NCI-H2171 treated with DMSO at 0.1 percent for 48 hours (cell line): ENCODE measurements around the gene ITGA5.
A peak's percentile ranks its signal among the peaks of the same experiment; 100 is the strongest.

Experiments used
- DNase-seq: peaks from one replicate; lab custom pipeline; 2025; lab: John Stamatoyannopoulos, UW

Gene ITGA5

DNA sequence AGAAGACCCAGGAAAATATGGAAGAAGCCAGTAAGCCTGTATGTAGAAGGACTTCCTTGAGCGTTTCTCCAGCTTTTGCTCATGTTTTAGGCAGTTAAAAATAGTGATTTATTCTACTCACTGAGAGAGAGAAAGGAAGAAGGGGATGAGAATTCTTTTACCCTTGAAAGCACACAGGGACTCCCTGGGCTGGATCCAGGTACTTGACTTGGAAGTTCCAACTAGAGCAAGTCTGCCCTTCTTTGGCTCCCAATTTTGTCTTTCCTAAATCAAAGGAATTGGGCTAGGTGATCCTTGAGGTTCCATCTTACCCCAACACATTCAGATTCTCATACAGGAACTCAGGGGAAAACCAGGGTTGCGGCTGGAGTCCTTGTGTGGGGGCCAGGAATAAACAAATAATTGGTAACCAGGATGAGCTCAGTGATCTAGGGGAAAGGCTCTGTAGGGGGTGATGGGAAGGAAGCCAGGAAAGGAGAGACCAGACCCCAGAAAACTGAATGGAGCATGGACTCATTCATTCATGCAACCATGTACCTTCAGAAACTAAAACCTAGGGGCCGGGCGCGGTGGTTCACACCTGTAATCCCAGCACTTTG lies 11.5 kb upstream of the ITGA5 start:
- DNase-seq, result no peak

DNA sequence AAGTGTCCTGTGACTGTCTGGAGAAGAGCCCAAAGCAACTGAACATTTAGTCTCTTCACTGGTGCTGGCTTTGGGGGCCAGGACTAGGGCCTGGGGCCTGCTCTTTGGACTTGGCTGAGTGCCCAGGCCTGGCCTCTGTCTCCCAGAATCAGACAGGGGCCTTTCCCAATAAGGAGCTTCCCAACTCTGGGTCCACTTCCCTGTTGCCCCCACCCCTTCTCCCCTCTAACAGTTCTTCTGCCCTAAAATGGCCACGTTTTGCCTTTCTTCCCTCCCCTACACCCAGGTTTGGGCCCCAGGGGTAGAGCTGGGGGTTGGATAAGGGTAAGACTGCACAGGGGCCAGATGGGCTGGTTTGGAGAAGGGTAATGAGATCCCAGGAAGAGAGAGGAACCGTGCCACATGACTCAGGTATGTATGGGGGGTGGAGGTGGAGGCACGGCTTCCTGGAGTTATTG lies 10.0 kb upstream of the ITGA5 start:
- DNase-seq, result peak; percentile 82

DNA sequence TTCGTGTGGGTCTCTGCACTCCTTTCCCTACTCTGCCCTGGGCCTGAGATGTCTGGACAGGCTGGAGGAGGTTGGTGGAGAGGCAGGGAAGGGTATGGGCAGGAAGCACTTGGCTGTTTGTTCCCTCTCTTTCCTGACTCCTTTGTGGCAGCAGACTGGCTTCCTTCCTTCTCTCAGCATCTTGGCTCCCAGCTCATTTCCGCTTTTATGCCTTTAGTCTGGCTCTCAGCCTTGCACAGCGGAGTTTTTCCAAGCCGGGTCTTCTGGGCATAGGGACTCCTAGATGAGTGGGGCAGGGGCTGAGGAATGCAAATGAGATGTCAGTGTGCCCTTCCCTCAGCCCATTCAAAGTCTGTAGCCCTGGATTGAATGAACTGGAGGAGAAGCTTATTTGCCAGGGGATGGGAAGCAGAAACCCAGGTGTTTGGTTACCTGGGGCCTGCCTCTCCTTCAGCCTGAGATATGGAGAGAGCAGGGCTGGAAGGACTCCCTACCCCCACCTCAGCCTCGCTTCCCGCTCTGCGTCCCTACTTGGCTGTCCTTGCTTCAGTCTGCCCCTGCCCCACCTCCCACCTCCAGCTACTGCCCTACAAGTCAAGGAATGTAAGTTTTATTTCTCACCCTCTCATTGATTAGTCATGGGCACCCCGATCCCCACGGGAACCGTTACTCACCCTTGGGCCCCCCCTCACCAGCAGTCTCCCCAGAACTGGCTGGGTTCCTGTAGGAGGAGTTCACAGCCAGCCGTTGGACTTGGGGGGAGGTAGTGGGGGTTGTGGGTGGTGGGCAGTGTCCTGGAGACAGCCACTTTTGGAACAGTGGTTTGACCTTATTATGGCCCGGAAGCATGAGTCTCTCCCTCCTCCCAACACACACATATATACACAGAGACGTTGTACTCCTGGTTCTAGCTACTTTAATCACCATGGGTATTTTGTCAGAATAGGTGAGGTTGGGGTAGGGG lies 9.3 kb upstream of the ITGA5 start:
- no peak for DNase-seq

DNA sequence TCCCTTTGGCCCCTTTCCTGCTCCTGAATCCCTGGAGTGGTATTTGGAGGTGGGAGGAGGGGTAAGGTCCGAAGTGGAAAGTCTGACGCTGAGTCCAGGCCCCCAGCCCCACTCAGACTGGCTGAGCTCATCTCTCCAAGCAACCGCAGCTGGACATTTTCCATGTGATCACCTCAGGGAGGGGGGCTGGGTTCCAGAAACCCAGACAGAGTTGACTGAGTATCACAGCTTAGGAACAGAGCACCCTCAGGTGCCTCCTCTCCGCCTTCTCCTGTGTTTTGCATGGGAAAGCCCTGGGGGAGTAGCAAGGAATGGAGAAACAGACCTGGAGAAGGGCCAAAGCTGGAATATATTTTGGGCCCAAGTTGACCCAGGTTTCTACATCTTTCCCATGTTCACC lies 8.0 kb upstream of the ITGA5 start:
- no peak for DNase-seq

DNA sequence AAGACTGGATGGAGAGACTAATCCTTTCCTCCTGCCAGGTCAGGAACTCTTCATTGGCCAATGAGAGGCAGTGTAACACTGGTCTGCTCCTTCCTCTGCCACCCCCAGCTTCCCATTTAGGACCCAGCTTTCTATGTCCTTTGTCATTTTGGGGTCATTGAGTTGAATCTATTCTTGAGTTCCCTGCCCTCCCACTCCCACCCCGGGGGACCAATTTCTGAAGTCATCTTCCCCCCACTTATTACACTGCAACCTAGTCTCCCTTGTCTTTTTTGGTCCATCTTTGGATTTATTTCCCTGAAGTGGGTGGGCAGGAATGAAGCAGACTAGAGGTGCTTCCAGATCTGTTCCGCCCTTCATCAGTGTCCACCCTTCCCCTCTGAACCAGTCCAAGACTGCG lies 7.6 kb upstream of the ITGA5 start:
- DNase-seq, result no peak

DNA sequence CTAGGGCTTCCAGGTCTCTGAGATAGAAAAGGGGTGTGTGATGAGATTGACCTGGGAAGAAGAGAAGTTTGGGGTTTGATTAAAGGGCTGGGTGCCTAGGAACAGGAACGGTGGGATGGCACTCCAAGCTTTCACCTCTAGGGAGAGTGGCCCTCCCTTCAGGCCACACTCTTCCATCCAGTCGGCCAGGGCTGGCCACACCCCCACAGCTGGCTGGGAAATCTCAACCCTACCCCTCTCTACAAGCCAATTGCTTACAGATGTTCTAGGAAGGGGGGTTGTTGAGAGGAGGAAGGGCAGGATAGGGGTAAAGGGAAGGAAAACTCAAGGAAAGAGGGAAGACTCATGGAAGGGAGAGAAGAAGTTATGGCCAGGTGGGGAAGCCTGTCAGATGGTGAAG lies 6.6 kb upstream of the ITGA5 start:
- no peak for DNase-seq

DNA sequence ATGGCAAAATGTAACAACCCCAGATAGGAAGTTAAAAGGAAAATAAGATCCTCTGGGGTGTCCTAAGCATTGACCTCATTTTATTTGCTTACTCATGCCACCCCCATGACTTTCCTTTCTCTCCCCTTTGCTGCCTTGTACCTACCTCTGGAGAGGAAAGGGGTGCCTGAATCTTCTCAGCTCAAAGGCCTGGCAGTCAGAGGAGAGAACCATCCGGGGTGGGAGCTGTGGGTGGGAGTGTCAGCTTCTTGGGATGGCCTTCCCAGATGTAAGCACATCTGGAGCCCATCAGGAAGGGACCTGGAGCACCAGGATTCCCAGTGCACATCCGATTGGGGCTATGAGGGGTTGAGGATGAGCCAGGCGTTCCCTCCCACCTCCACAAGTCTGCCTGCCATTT lies 5.2 kb upstream of the ITGA5 start:
- DNase-seq, result no peak

DNA sequence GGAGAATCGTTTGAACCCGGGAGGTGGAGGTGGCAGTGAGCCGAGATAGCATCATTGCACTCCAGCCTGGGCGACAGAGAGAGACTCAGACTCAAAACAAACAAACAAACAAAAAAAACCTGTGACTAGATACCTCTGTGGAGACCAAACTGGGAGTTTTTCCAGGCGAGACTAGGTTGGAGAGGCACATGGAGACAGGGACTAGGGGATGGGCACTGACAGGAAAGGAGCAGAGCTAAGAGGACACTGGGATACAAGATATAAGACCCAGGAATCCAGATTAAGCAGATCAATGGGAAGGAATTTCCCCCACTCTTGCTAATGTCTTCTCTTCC lies 4.7 kb upstream of the ITGA5 start:
- DNase-seq, result no peak

DNA sequence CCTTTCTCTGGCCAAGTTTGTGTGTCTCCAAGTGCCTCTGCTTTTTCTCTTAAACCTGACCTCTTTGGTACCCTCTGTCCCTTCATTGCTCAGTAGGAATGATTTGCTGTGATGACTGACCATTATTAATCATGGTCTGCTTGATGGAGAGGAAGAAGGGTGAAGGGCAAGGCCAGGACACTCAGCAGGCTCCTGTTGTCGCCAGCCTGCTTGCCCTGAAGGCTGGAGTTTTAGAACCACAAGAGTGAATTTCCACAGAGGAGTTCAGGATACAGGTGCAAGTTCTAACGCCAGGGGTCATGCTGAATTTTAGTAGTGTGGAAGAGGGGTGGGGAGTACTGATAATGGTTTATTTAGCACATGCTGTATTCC lies 2.8 kb upstream of the ITGA5 start:
- no peak for DNase-seq

DNA sequence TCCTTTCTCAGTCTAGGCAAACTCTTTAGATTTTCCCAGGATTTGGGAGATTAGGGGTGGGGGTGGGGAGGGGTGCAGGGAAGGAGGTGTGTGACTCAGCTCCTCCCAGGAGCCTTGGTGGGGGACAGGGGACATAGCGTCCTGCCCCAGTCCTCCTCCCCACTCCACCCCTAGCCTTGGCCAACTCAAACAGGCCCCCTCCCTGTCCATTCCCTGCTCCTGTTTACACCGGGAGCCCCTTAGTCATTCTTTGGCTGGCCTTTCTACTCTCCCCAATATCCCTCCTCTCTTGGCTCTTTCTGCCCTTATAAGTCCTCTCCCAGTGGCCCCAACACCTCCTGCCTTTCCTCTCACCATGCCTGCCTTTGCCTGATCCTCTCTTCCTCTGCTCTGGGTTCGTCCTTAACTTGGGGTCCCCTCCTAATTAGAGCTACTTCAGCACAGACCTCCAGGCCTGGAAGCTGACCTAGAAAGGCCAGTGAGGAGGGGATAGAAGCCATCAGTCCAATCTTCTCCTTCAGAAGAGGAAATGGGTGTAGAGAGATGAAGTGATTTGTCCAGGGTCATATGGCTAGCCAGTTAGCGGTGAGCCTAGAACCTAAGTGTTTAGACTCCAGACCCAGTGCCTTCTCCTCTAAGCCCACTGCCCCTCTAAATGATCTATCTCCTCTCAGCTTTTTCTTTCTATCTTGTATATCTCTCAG lies 2.3 kb upstream of the ITGA5 start:
- DNase-seq, result no peak

DNA sequence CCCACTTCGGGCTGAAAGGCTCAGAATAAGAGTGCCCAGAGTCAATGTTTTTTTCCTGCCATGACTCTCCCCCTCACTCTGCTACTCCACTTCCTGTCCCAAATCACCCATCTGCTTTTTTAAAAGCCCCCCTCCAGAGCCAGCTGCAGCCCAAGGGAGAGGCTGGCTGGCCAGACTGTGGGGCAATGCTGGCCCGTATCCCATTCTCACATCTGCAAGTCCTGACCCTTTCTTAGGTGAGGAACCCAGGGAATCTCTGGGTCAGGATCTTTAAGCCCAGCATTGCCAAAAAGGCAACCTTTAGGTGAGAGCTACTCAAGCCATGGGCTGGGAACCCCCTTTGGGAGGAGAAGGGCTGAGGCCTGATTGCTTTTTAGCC lies 1.7 kb upstream of the ITGA5 start:
- no peak for DNase-seq

DNA sequence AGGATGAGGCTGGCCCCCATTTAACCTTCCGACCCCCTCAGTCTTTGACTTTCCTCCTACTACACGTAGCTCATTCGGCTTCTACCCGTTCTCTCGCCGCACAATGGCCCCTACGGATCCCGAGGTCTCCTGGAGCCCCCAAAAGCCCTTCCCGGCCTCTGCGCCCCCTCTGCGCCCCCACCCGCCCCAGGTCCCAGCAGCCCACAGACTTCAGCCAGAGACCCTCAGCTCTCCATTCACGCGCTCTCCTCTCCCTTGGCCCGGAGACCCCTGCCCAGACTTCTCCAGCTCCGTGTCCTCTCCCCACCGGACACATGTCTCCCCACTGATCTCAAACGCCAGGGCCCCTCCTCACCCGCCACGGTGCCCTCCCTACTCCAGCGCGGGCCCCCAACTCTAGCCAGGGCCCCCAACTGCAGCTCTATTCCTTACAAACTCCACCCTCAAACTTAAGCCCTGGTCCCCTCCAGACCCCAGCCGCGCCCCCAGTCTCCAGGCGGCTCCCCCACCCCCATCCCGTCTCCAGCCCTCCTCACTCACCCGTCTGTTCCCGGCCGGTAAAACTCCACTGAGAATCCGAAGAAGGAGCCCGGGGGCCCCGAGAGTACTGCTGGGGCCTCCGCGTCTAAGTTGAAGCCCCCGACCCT lies 502 bp downstream of the ITGA5 start:
- DNase-seq, result no peak

DNA sequence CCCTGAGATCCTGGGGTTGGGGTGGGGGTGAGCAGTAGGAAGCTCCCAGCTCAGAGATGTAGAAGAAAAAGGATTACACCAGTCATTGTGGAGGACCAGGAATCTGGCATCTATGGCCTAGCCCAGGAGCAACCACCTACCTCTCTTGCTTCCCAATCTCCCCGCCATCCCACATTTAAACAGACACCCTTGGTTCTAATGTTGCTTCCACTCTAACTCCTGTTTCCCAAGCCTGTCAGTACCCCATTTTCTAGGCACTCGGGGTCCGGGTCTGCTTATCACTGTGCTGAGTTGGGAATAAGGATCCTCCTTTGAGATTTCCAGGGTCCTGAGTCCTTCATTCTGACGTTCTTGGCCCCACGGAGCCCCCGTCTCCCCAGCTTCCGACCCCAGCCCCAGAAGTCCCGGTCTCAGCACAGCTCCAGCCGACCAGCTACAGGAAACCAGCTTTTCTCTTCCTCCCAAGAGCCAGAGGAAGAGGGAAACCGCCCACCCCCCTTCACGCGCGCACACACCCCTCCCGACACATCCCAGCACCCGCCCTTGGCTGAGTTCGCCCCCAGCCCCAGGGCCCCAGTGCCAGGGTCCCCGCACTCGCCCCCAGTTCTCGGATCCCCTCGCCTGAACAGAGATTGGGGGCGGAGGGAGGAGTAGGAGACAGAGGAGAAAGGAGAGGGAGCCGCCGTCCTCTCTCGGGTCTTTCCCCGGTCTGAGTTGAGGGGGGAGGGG lies 1.2 kb downstream of the ITGA5 start:
- DNase-seq, result no peak

DNA sequence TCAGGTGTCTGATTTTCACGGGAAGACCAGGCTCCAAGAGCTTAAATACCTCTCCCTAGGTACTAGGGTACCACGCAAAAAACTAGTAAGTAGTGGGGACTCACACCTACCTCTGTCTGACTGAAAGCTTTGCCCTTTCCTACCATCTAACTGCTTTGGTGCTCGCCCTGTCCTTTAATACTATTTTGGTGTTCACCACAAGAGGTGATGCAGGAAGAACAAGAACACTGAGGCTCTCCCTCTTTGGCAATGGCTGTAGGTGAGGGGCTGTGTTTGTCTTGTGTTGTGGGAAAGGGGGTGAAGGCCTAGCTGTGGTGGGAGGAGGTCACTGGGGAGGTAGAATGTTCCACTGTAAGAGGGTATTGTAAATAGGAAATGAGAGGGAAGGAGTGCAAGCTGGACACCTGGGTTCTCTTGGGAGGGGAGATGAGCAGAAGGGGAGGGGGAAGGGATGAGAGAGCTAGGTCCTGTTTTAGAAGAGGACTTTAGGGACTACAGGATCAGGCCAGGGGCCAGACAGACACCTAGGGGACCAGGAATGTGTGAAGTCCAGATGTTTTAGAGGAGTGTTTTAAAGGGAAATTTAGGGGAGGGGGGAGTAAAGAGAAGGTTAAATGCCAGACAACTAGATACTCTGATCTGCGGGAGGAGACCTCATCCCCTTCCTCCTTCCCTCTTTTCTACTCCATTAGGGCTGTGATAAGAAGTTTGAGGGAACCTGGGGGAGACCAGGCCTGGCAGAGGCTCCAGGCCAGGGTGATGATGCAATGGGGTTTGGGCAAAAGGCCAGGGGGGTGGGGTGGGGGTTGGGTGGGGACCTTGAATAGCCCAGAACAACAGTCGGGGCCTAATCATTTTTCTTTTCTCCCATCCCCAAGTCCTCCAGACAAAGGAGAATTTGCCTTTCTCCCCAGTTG lies 2.1 kb downstream of the ITGA5 start:
- DNase-seq, result no peak

DNA sequence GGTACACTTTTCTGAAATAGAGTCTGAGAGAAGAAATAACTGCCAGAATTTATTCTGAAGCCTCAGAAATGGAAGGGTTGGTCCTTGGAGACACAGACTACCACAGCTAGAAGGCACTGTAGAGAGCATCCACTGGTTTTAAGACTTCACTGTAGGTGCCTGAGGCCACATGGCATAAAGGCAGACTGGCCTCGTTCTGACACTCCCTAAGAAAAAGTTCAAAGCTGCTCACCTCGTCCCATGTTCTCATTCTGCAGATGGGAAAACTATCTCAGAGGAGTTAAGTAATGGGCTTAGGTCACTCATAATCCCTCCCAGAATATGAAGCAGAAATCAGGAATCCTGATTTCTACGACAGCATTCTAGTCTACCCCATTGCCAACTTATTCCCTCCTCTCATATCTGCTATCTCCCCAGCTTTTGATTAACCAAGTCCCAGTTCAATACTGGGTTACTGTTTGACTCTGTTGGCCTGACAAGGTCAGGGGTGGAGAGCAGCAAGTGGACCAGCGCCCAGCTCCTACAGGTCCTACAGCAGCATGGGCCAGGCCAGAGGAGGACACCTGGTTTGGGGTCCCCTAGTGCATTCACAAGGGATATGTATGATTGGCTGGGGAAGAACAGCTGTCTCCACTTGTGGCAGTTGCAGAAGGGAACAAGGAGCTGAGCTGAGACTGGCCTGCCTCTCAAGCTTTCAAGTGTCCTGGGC lies 3.7 kb downstream of the ITGA5 start:
- no peak for DNase-seq

DNA sequence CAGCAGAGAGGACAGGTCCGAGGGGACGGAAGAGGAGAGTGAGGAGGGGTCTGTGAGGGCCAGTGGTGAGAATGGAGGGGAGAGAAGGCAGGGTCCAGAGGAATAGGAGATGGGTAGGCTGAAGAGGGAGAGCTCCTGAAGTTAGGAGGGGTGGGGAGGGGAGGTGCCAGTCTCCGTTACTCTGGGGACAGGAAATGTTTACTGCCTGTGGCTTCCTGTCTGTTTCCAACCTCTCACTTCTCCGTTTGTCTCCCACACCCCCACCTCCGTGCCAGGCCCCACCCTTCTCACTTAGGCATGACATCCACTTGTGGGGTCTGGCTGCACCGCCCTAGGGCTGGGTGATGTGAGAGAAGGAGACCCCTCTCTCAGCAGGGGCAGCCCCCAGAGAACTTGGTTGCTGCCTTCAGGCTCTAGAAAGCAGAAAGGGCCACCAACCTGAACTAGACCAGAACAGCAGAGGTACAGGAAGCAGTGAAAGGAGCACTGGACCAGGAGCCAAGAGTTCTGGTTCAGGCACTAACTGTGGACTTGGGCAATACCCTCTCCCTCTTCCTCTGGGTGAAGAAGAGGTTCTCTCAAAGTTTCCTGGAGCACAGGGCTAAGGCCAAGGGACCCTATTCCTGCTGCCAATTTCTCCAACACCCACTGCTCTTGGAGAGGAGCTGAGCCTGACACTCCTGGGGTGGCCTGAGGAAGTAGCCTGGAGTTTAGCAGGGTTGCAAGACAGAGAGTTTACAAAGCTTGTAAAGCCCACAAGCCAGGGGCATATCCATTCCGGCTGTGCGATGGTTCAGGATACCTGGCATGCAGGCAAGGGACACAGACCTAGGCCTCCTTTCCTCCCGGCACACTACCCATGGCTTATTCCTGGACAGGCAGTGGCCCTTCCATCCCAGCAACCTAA lies 5.5 kb downstream of the ITGA5 start:
- DNase-seq, result no peak

DNA sequence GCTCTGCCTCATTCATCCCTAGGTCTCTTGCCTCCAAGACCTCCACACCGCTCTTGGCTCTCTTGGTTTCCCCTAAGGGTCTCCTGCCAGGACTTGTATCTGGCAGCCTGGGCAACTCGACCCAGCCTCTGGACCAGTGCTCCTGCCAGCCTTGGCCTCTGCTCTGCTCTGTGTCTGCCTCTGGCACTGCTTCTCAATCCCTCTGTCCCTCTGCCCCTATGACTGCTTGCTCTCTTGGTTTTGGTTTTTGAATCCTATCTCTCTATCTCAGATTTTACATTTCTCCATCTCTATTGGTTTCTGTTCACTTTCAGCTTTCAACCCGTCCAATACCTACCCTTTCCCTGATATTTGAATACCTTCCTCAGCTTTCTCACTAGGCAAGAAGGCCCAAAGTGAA lies 6.3 kb downstream of the ITGA5 start:
- no peak for DNase-seq

DNA sequence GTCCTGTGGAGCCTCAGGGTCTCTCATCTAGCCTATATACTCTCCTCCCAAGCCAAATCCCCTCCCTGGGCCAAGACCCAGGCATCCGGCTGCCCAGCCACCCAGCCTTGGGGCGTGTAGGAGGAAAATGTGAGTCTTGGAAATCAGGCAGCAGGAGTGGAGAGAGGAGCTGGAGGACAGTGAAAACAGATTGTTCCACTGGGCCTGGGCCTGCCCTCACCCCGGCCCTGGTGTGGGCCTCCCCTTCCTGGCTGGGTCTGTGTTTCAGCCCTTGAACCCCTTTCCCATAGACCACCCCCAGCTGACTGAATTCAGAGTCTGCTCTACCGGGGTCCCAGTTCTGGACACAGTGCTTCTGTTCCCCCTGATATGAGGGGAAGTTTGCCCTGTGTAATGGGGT lies 6.7 kb downstream of the ITGA5 start:
- no peak for DNase-seq
